Measurements from ENCODE around the gene RGS9BP.
"Not testable (repeated sequence)": the region's sequence is repeated elsewhere in the genome, so short reads cannot be mapped to it uniquely, and the experiment has no call there.

RGS9BP gene

DNA sequence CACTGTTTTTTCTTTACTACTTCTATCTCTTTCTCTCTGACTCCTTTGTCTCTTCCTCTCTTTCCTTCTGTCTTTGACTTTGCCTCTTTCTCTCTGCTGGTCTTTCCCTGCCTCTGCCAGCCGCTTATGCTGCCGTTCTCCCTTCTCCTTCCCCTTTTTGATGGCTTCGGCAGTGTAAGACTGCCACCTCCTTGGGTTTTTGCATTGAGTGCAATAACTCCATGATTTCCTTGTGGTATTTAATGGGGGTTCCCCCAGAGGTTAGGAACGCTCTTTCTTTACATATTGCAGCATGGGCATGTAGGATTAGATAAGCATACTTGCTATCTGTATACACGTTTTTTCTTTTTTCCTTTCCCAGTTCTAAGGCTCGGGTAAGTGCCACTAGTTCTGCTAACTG, 19.9 kb downstream of the RGS9BP start:
- not testable (repeated sequence) for DNase-seq (ENCODE audit: low spot score)

GRCh38 chr19:32696771-32697170, 21.1 kb downstream of the RGS9BP start:
- DNase-seq (ENCODE audit: low spot score), result not testable (repeated sequence)

DNA sequence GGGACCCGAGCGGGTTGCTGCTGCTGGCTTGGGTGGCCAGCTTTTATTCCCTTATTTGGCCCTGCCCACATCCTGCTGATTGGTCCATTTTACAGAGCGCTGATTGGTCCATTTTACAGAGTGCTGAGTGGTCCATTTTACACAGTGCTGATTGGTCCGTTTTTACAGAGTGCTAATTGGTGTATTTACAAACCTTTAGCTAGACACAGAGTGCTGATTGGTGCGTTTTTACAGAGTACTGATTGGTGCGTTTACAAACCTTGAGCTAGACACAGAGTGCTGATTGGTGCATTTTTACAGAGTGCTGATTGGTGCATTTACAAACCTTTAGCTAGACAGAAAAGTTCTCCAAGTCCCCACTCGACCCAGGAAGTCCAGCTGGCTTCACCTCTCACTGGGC, 24.5 kb downstream of the RGS9BP start:
- DNase-seq (ENCODE audit: low spot score), result not testable (repeated sequence)

DNA sequence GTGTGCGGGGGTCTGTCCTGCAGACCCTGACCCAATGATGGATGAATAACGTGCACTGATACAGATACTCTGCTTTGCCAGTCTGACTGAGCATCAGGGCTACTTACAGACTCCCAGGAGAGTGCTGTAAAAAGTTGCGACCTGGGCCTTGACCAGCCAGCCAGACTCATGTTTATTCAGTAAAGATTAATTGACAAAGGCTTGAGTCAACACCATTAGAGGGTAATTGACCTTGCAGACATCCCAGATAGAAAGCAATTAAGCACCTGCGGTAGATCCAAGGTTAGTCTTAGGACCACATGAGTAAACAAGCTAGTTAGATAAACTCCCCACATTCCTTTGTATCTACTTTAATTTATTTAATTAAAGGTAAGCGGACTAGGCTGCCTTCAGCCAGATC, 26.4 kb downstream of the RGS9BP start:
- DNase-seq (ENCODE audit: low spot score), result no peak

GRCh38 chr19:32704006-32704405, 28.4 kb downstream of the RGS9BP start:
- DNase-seq (ENCODE audit: low spot score), result not testable (repeated sequence)

GRCh38 chr19:32708457-32708856, 32.8 kb downstream of the RGS9BP start:
- no peak for DNase-seq (ENCODE audit: low spot score)

DNA sequence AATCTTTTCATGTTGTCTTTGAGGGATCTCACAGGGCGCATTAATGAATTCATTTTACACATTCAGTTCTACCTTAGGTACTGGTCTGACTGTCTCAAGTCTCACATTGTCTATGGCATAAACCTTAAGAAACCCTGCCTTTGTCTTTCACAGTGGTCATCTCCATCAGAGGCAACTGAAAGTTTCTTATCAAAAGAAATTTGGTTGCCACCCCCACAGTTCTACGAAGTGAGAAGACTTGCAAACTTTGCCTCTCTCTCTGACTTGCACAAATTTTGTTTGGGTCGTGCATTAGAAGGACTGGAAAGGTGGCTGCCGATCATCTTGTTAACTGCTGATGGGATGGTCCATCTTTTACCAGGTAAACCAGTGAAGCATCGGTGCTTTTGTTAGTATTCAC, 33.4 kb downstream of the RGS9BP start:
- DNase-seq (ENCODE audit: low spot score), result no peak

DNA sequence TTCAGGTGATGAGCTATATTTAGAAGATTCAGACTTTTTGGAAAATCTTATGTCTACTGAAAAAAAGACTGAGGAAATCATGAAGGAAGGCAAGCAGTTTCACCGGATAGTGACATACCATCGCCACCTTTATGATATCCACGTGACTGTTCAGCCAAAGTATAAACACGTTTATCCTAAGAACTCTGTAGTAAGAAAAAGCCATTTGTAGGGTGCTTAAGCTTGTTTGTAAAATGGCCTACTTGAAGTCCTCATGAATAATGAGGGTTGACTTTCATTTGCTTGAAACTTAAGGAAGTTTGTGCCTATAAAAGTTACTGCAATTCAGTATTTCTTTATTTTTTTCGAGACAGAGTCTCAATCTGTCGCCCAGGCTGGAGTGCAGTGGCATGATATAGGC, 36.1 kb downstream of the RGS9BP start:
- no peak for DNase-seq (ENCODE audit: low spot score)

GRCh38 chr19:32716203-32716602, 40.6 kb downstream of the RGS9BP start:
- not testable (repeated sequence) for DNase-seq (ENCODE audit: low spot score)

DNA sequence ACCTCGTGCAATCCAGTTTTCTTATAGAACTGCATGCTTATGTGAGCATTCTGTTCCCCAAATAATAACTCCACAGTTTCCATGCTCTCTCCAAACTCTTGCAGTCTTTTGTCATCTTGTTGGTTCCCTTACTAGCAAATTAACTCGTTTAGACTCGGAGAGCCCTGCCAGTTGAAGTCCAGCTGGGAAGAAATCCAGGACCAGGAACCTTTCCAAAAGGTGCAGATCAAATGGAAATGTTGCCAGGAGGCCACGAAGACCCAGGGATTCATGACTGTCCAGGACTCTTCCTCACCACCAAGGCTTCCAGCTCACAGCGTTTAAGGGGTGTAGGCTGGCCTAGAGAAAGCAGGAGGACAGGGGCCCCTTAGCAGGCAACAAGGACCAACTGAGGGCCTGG, 41.8 kb downstream of the RGS9BP start:
- no peak for DNase-seq (ENCODE audit: low spot score)

- no peak for DNase-seq (ENCODE audit: low spot score)
Measured at GRCh38 chr19:32718286-32718685, 42.6 kb downstream of the RGS9BP start.

DNA sequence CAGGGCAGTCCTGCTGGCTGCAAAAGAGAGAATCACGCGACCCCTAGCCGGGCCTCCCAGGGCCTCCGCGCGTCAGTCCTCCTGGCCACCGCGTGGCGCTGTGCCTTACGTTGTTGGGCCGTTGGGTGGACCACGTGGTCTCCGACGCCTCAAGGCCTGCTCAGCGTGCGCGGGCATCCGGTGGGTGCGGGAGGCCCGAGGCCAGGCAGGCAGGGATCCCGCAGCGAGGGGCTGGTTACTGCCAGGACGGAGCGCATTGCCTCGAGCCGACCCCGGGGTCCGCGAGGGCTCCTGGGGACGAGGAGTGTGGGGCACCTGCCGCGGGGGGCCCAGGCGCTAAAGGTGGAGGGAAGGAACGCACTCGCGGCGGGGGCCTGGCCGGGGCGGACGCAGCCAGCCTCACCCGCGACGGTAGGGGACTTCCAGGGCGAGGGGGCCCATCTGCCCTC, 44.0 kb downstream of the RGS9BP start, which contains the start of gene TDRD12:
TDRD12 (plus strand) TSS at position 157 of the 449 bp plus-strand sequence. CDS start 306 bp downstream, outside the sequence.
- DNase-seq (ENCODE audit: low spot score), result no peak

DNA sequence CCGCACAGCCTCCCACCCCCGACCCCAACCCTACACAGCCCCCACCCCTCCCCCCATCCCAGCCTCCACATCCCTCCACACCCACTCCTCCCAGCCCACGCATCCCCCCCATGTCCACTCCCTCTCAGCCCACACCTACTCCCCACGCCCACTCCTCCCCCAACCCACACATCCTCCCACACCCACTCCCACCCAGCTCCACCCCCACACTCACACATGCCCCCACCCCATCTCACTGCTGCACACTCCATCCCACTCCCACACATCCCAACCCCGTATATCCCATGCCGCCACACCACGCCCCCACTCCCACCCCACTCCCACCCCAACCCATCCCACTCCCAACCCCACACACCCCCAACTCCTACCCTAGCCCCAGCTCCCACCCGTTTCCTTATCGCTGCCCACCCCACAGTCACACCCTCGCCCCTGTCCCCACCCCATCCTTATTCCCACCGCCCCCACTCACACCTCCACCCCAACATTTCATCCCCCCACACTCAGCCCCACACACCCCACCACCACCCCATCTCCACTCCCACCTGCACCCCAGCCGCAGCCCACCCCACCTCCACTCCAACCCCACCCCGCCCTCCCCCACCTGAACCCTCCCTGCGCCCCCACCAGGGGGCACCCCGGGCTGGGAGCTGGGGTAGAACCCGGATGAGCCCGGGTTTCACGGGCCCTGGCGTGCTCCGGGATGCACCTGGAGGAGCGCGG, 44.7 kb downstream of the RGS9BP start:
- DNase-seq (ENCODE audit: low spot score), result no peak

DNA sequence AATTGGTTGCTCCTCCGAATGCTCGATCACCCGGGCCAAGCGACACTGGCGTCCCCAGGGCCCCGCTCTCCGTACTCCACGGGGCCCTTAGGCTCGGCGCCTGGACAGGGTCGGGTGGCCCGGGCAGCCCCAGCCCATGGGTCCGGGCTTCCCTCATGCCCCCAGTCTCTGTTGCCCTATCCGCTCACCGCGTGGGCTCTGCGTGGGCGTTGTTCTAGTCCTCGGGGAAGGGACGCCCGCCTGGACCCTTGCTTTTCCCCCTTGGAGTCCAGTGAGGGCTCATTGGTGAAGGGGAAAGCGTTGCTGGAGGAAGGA, 45.2 kb downstream of the RGS9BP start:
- no peak for DNase-seq (ENCODE audit: low spot score)
